ENCODE measurements around the gene TRAPPC2B. TPM values are rescaled to one million over a fixed set of nuclear protein-coding genes. Genes with fewer than 3 reads are reported as not detected.

The TRAPPC2B gene
- total RNA-seq (2022; extraction: Qiagen RNA extraction): 13.7 to 16.4 TPM (median 16.3 TPM) in 5 replicates

DNA sequence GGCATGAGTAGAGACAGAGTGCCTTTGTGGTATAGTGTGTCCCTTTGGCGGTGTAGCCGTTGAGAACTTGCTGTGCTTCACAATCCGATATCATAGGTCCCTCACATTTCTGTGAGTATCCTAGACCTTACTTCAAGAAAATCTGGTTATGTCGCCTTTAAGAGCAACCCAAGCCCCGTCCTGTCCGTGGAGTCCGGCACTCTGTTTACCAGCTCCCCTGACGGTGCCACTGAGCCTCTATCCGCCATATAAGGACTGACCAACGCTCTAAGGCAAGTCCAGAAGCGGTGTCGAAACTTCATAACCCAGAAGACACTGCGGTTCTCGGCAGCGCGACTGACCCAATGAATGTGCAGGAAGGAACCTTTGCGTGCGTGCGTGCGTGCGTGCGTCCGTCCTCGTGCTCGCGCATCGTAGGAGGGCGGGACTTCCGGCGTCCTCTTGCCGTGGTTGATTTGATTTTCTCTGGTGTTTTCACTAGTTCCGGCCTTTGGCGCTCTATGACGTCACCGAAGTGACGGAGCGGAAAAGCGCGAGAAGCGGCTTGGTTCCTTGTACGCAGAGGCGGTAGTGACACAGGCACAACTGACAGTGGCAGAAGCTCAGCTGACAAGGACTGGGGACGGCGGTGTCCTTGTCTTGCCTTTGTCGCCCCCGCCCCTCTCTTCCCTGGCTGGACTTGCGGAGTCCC is at the start of gene TRAPPC2B, which contains the start of gene ZNF547:
TRAPPC2B (plus strand) TSS at position 555 of the 691 bp plus-strand sequence. CDS start 1,283 bp downstream, outside the sequence.
ZNF547 (plus strand) TSS at position 555 of the 691 bp plus-strand sequence. CDS start 5,005 bp downstream, outside the sequence.

DNA sequence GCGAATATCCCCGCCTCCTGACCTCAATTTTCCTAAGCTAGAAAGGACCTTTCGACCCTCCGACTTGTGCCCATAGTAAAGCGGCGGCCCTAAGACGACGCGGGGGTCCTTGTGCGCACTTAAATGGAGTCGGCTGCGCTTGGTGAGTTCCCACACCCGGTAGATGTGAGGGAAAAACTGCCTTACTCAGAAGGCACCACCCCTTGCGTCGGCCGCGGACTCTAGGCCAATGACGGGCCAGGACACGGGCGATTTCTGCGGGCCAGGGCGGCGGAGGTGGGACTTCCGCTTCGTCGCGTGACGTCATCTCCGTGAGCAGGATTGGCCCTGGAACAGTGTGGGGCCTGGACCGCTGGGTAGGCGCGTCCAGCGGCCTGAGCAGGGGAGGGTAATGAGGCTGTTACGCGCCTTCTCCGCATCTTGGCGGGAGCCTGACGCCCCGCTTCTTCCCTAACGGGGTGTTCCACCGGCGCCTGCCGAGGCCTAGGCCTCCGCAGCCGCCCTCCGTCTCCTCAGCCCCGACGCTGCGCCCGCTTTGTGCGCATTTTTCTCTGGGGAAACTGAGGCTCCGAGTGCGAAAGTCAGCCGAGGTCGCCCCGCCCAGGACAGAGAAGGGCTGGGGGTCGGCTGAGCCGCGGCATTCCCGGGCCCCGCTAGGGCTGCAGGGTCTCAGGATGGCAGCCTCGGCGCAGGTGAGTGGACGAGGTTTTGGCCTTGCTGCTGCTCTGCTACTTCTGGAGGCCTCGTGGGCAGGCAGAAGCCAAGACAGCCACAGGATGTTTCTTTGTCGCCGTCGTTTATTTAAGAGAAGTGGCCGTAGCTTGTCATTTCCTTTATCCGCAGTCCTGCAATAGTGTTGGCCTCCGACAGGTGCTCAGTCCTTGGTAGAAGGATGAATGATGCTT is 42.9 kb upstream of the TRAPPC2B start, which contains the start of gene ZNF543:
ZNF543 (plus strand) TSS at position 293 of the 905 bp plus-strand sequence; CDS start at position 675, 382 bp downstream.

DNA sequence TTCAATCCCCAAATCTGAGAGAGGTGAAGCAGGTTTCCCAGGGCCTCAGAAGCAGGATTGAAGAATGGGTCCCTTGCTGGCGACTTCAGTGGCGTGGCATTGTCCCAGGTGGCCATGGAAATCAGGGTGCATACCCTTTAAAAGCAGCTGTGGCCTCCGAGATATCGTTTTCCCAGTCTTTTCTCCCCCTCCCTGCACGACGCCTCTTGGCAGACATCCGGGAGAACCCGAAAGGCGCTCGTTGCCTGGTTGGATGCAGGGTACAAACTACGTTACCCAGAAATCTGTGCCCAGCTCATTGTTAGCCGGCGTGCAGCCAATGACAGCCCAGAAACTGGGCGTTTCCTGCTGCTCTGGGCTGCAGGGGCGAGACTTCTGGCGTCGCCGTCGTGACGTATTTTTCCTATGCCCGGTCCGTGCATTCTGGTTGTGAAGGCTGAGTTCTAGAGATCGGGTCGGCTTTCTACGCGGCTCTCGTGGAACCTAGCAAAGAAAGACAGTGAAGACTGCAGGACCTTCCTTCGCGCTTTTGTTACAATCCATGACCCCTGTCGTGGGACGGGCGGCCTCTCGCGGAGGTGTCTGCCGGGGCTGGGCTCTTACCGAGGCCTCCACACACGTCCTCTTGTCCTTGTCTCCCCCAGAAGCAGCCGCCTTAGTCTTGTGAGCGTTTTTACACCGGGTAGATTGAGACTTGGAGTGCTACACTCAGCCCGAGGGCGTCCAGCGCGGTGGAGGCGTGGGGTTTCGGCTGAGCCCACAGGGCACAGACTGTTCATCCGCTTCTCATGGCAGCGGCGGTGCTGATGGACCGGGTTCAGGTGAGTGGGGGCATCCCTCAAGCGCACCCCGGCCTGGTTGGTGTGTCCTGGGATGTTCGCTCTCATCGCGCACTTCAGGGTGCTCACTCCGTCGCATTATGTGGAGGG is 12.2 kb upstream of the TRAPPC2B start, which contains the start of gene ZNF304:
ZNF304 (plus strand) TSS at position 395 of the 929 bp plus-strand sequence; CDS start at position 789, 394 bp downstream.

DNA sequence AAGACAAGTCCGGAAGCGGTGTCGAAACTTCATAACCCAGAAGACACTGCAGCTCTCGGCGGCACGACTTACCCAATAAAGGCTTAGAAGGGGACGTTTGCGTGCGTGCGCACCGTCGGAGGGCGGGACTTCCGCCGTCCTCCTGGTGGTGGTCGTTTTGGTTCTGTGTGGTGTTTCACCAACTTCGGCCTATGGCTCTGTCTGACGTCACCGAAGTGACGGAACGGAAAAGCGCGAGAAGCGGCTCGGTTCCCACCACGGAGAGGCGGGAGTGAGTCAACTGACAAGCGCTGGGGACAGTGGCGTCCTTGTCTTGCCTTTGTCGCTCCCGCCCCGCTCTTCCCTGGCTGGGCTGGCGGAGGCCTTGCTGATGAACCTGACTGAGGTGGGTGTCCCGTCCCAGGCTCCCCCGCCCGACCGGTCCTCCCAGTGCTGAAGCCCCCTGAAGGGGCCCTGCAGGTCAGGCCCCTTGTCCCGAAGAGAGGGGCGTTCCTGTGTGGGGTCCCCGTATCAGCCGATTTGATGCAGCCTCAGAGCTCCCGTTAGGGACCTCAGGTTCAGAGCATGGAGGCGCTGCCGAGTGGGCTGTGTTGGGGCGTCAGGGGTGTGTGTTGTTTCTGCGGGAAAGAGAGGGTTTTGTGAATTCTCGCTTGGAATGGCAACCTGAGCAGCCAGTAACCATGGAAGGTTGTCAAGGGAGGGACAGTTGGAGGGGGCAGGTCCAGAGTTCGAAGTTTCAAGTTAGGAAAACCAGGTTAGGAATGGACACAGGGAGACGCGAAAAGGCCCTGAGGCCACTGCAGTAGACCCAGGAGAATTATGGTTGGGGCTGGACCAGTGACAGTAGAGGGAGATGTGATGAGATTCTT is 26.6 kb downstream of the TRAPPC2B start, which contains the start of gene ZNF548:
ZNF548 (plus strand) TSS at position 125 of the 869 bp plus-strand sequence; CDS start at position 371, 246 bp downstream.

DNA sequence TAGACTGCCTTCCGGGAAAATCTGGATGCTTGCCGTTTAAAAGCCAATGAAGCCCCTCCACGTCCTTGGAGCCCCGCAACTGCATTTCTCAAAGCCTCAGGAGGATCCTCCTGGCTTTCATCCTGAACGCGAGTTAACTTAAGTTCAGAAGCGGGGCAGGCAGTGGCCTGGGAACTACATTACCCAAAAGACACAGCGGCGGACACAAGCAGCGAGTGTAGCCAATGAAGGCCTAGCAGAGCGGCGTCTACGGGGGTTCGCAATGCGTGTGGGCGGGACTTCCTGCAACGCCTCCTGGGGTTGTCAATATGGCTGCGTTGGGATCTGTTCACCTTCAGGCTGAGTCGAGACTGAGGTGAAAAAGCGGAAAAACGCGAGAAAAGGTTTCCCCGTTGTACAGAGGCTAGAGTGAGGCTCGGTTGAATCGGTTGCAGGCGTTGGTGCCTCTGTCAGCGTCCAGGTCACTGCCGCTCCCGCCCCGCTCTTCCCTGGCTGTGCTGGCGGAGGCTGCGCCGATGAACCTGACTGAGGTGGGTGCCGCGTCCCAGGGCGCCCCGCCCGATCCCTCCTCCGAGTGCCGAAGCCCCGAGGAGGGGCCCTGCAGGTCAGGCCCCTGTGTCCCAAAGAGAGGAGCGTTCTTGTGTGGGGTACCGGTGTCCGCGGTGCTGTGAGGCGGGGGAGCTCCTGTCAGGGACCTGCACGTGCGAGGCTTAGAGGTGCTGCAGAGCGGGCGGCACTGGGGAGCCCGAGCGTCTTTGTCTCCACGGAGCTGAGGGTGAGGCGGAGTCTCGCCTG is 47.7 kb downstream of the TRAPPC2B start, which contains the start of gene ZNF17:
ZNF17 (plus strand) TSS at position 285 of the 795 bp plus-strand sequence. CDS start 2,455 bp downstream, outside the sequence.

Other genes with a start within 250 kb of the TRAPPC2B start
- gene USP29, start 243.6 kb upstream of the TRAPPC2B start, total RNA-seq (2022; extraction: Qiagen RNA extraction): not detected in 5 replicates
- gene ZIM3, start 218.3 kb upstream of the TRAPPC2B start, total RNA-seq (2022; extraction: Qiagen RNA extraction): not detected in 5 replicates
- gene DUXA, start 196.1 kb upstream of the TRAPPC2B start, total RNA-seq (2022; extraction: Qiagen RNA extraction): not detected in 5 replicates
- 5.5 to 9.0 TPM (median 8.4 TPM) in 5 replicates for gene ZNF264, start 172.1 kb upstream of the TRAPPC2B start, total RNA-seq (2022; extraction: Qiagen RNA extraction)
- 0.25 to 0.66 TPM (median 0.49 TPM) in 4 of 5 replicates, not detected in the other for gene AURKC, start 132.5 kb upstream of the TRAPPC2B start, total RNA-seq (2022; extraction: Qiagen RNA extraction)
- gene ZNF805, start 122.9 kb upstream of the TRAPPC2B start, total RNA-seq (2022; extraction: Qiagen RNA extraction): 1.4 to 2.7 TPM (median 1.9 TPM) in 5 replicates
- 0.81 to 1.2 TPM (median 1.1 TPM) in 5 replicates for gene ZNF460, start 83.1 kb upstream of the TRAPPC2B start, total RNA-seq (2022; extraction: Qiagen RNA extraction)
- 1.1 to 1.7 TPM (median 1.6 TPM) in 5 replicates for gene ZNF543, start 43.1 kb upstream of the TRAPPC2B start, total RNA-seq (2022; extraction: Qiagen RNA extraction)
- gene ZNF304, start 12.3 kb upstream of the TRAPPC2B start, total RNA-seq (2022; extraction: Qiagen RNA extraction): 2.1 to 2.7 TPM (median 2.4 TPM) in 5 replicates
- 0.85 to 1.5 TPM (median 1.4 TPM) in 5 replicates for gene ZNF547, start within 50 bp of the TRAPPC2B start, total RNA-seq (2022; extraction: Qiagen RNA extraction)
- gene ZNF548, start 26.3 kb downstream of the TRAPPC2B start, total RNA-seq (2022; extraction: Qiagen RNA extraction): 3.3 to 5.0 TPM (median 3.7 TPM) in 5 replicates
- gene ZNF17, start 47.6 kb downstream of the TRAPPC2B start, total RNA-seq (2022; extraction: Qiagen RNA extraction): 3.8 to 7.0 TPM (median 4.9 TPM) in 5 replicates
- gene ZNF749, start 71.8 kb downstream of the TRAPPC2B start, total RNA-seq (2022; extraction: Qiagen RNA extraction): 14.1 to 16.4 TPM (median 15.0 TPM) in 5 replicates
- 0.06 to 0.11 TPM in 2 of 5 replicates, not detected in the others for gene VN1R1, start 93.6 kb downstream of the TRAPPC2B start, total RNA-seq (2022; extraction: Qiagen RNA extraction)
- gene ZNF772, start 114.0 kb downstream of the TRAPPC2B start, total RNA-seq (2022; extraction: Qiagen RNA extraction): 0.73 to 1.4 TPM (median 1.2 TPM) in 5 replicates
- gene ZNF419, start 124.2 kb downstream of the TRAPPC2B start, total RNA-seq (2022; extraction: Qiagen RNA extraction): 4.9 to 7.9 TPM (median 6.7 TPM) in 5 replicates
- 4.1 to 6.7 TPM (median 4.4 TPM) in 5 replicates for gene ZNF773, start 136.4 kb downstream of the TRAPPC2B start, total RNA-seq (2022; extraction: Qiagen RNA extraction)
- gene ZNF549, start 163.8 kb downstream of the TRAPPC2B start, total RNA-seq (2022; extraction: Qiagen RNA extraction): 1.4 to 1.9 TPM (median 1.7 TPM) in 5 replicates
- 2.5 to 5.4 TPM (median 3.8 TPM) in 5 replicates for gene ZNF550, start 196.3 kb downstream of the TRAPPC2B start, total RNA-seq (2022; extraction: Qiagen RNA extraction)
- gene ZNF416, start 215.4 kb downstream of the TRAPPC2B start, total RNA-seq (2022; extraction: Qiagen RNA extraction): 3.4 to 5.0 TPM (median 4.2 TPM) in 5 replicates
- not detected in 5 replicates for gene ZIK1, start 220.6 kb downstream of the TRAPPC2B start, total RNA-seq (2022; extraction: Qiagen RNA extraction)
- 4.7 to 5.7 TPM (median 5.1 TPM) in 5 replicates for gene ZNF530, start 236.3 kb downstream of the TRAPPC2B start, total RNA-seq (2022; extraction: Qiagen RNA extraction)